ENCODE results near the gene YTHDF1. TPM values are rescaled to one million over a fixed set of nuclear protein-coding genes. Genes with fewer than 3 reads are reported as not detected.

The YTHDF1 gene
- total and polyA plus RNA-seq, 12 donors = 15.3 to 31.6 (median 21.4) TPM

DNA sequence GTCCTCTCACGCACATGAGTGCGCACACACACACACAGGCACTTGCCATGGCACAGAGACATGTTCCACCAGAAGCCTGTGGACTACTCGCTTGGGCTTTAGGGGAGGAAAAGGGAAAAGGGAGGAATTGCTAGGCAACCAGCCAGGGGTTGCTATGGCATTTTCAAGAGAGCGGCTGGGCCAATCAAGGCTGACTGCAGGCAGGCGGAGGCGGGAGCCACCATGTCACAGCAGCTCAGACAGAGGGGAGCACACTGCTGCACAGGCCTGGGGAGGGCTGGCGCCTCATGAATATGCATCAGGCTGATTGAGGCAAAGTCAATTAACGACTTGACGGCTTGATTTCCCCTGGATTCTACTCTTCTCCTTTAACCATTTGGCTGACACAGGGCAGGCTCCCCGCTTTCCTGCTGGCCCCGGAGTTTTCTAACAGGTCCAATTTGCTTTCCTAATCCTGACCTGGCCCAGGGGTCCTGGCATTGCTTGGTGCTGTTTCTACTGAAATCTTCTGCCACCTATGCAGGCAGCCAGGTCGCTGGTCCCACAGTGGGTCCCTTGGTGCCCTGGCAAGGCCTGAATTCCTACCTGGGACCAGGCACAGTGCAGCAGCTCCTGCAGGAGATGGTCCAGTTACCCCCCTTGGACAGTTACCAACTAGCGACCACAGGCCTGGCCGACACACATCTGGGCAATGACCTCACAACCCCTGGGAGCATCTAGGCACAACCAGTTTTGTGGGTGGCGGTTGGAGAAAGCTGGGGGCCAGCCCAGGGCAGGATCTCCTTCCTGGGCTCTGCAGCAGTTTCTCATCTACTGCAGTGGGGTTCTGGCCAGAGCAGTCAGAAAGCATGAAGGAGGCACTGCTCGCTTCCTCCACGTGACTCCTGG is 52.1 kb downstream of the YTHDF1 start:
- WGBS, 2 donors = 47 to 58% methylated on average over 17 of the region's 17 CpGs
- Histone ChIP-seq H3K4me3 (no peak overlapping the region), H3K36me3 (no peaks in the 10 kb centered on the region), H3K27ac (no peak overlapping the region), H3K9me3 (no peaks in the 10 kb centered on the region), H3K4me1 (no peaks in the 10 kb centered on the region), H3K27me3 (peaks cover 0 to 66% (median 36%) of the 10 kb centered on the region in 7 donors)
- peak in 1 of 2 donors; percentile 2 for DNase-seq
- TF ChIP-seq, protein P1, sequence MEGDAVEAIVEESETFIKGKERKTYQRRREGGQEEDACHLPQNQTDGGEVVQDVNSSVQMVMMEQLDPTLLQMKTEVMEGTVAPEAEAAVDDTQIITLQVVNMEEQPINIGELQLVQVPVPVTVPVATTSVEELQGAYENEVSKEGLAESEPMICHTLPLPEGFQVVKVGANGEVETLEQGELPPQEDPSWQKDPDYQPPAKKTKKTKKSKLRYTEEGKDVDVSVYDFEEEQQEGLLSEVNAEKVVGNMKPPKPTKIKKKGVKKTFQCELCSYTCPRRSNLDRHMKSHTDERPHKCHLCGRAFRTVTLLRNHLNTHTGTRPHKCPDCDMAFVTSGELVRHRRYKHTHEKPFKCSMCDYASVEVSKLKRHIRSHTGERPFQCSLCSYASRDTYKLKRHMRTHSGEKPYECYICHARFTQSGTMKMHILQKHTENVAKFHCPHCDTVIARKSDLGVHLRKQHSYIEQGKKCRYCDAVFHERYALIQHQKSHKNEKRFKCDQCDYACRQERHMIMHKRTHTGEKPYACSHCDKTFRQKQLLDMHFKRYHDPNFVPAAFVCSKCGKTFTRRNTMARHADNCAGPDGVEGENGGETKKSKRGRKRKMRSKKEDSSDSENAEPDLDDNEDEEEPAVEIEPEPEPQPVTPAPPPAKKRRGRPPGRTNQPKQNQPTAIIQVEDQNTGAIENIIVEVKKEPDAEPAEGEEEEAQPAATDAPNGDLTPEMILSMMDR (IDR thresholded peaks at IDR 0.05) = no peak
- intact Hi-C loops (cut with DNase I) = loop anchor here in 1 of 10 donors (5.0 kb wide), 1 partner anchor 52 kb away; no protein-coding TSS in a partner anchor
- no peak for ATAC-seq

GRCh38 chr20:63163171-63163570 is 52.8 kb downstream of the YTHDF1 start:
- H3K27me3 ChIP-seq = peaks cover 0 to 63% (median 36%) of the 10 kb centered on the region in 7 donors

DNA sequence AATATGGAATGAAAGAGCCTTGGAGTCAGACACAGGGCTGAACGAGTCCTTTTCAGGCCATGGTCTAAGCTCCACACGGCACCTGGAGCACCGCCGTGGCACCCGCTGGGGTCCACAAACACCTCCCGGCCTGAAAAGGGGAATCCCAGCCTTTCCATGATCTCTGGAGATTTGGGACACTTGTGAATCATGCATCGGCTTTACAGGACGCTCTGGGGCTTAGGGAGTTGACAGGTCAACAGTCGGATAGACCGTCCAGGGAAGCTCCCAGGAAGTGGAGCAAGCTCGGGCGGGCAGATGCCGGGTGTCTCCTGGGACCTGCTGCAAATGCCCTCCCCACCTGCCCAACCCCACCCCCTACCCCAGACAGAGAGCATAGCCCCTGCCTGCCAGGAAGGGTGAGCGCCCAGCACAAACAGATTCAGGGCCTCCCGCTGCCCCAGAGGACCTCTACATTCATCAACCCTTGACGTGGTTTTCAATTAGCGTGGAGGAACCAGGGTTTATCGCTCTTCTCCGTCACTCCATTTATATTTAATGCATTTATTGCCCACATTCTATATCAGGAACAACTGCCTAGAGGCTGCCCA is 53.6 kb downstream of the YTHDF1 start:
- intact Hi-C loops (cut with DNase I) = loop anchor here in 1 of 10 donors (5.0 kb wide), 1 partner anchor 50 kb away; no protein-coding TSS in a partner anchor
- H3K27ac ChIP-seq = no peak overlapping the region
- DNase-seq (peak in 1 of 2 donors; percentile 4), ATAC-seq (no peak)
- no peaks in the 10 kb centered on the region for H3K4me1 ChIP-seq
- H3K27me3 ChIP-seq = peaks cover 0 to 62% (median 38%) of the 10 kb centered on the region in 7 donors
- H3K36me3 ChIP-seq = no peaks in the 10 kb centered on the region
- H3K9me3 ChIP-seq = no peaks in the 10 kb centered on the region
- no peak overlapping the region for H3K4me3 ChIP-seq
- TF ChIP-seq, protein P1 (IDR thresholded peaks at IDR 0.05) = no peak
- 78 to 83% methylated on average over 19 of the region's 19 CpGs for WGBS, 2 donors

More at GRCh38 chr20:63163171-63163570, 52.8 kb downstream of the YTHDF1 start:
- ATAC-seq (no peak), DNase-seq (peak in 1 of 2 donors; percentile 2)
- 77 to 78% methylated on average over 6 of the region's 6 CpGs for WGBS, 2 donors
- intact Hi-C loops (cut with DNase I) = loop anchor here in 1 of 10 donors (5.0 kb wide), 1 partner anchor 51 kb away; no protein-coding TSS in a partner anchor
- H3K27ac ChIP-seq = no peak overlapping the region
- TF ChIP-seq, protein P1 (IDR thresholded peaks at IDR 0.05) = no peak
- H3K36me3 ChIP-seq = no peaks in the 10 kb centered on the region
- no peak overlapping the region for H3K4me3 ChIP-seq
- no peaks in the 10 kb centered on the region for H3K9me3 ChIP-seq
- H3K4me1 ChIP-seq = no peaks in the 10 kb centered on the region

- Histone ChIP-seq H3K27ac (no peak overlapping the region), H3K4me1 (no peaks in the 10 kb centered on the region), H3K4me3 (no peak overlapping the region), H3K9me3 (no peaks in the 10 kb centered on the region), H3K27me3 (peaks cover 0 to 68% (median 43%) of the 10 kb centered on the region in 7 donors), H3K36me3 (no peaks in the 10 kb centered on the region)
- TF ChIP-seq, protein P1 (IDR thresholded peaks at IDR 0.05) = no peak
- ATAC-seq (no peak), DNase-seq (peak in 1 of 2 donors; percentile 3)
- 77 to 79% methylated on average over 11 of the region's 11 CpGs for WGBS, 2 donors
- intact Hi-C loops (cut with DNase I) = loop anchor here in 1 of 10 donors (5.0 kb wide), 1 partner anchor 49 kb away; no protein-coding TSS in a partner anchor
Measured at GRCh38 chr20:63161176-63161651, 54.7 kb downstream of the YTHDF1 start.
